ENCODE measurements around the gene PNMT. TPM values are rescaled to one million over a fixed set of nuclear protein-coding genes. Genes with fewer than 3 reads are reported as not detected.

Gene PNMT, protein sequence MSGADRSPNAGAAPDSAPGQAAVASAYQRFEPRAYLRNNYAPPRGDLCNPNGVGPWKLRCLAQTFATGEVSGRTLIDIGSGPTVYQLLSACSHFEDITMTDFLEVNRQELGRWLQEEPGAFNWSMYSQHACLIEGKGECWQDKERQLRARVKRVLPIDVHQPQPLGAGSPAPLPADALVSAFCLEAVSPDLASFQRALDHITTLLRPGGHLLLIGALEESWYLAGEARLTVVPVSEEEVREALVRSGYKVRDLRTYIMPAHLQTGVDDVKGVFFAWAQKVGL
- total RNA-seq (2014; rRNA removed; shearing (Covaris generic)), result not detected in 2 replicates
- total RNA-seq (2022), result not detected in 2 replicates
- Bru-seq, nascent RNA, result not detected
- BruChase-seq, experiment 1, labeled RNA remaining after a 6-hour chase, result not detected
- BruChase-seq, experiment 2, labeled RNA remaining after a 2-hour chase, result not detected
- long read RNA-seq, result 0 reads

DNA sequence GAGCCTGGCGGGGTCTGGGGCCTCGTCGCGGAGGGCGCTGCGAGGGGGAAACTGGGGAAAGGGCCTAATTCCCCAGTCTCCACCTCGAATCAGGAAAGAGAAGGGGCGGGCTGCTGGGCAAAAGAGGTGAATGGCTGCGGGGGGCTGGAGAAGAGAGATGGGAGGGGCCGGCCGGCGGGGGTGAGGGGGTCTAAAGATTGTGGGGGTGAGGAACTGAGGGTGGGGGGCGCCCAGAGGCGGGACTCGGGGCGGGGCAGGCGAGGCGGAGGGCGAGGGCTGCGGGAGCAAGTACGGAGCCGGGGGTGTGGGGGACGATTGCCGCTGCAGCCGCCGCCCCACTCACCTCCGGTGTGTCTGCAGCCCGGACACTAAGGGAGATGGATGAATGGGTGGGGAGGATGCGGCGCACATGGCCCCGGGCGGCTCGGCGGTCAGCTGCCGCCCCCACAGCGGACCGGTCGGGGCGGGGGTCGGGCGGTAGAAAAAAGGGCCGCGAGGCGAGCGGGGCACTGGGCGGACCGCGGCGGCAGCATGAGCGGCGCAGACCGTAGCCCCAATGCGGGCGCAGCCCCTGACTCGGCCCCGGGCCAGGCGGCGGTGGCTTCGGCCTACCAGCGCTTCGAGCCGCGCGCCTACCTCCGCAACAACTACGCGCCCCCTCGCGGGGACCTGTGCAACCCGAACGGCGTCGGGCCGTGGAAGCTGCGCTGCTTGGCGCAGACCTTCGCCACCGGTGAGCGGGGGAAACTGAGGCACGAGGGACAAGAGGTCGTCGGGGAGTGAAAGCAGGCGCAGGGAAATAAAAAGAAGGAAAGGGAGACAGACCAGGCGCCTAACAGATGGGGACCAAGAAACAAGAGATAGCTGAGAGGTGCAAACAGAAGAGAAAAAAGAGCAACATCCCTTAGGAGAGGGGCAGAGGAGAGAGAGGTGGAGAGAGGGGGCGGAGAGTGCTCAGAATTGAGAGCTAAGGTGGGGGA lies at the start of gene PNMT:
PNMT (plus strand) TSS at position 509 of the 980 bp plus-strand sequence; CDS start at position 532, 23 bp downstream.
- H3K36me3 ChIP-seq (ENCODE audit: insufficient read depth, low read length), result no peaks in the 10 kb centered on the region
- CTCF ChIA-PET (ENCODE audit: unreplicated experiment), result interaction anchor here (0.6 to 1.0 kb wide), 2 partner anchors 14 to 16 kb away, joined by 3 read pairs; no protein-coding TSS in a partner anchor
- TF ChIP-seq EZH2phosphoT487 (IDR thresholded peaks at IDR 0.05; ENCODE audit: borderline replicate concordance, low read depth, low read length), result no peak
- TF ChIP-seq, protein P1, sequence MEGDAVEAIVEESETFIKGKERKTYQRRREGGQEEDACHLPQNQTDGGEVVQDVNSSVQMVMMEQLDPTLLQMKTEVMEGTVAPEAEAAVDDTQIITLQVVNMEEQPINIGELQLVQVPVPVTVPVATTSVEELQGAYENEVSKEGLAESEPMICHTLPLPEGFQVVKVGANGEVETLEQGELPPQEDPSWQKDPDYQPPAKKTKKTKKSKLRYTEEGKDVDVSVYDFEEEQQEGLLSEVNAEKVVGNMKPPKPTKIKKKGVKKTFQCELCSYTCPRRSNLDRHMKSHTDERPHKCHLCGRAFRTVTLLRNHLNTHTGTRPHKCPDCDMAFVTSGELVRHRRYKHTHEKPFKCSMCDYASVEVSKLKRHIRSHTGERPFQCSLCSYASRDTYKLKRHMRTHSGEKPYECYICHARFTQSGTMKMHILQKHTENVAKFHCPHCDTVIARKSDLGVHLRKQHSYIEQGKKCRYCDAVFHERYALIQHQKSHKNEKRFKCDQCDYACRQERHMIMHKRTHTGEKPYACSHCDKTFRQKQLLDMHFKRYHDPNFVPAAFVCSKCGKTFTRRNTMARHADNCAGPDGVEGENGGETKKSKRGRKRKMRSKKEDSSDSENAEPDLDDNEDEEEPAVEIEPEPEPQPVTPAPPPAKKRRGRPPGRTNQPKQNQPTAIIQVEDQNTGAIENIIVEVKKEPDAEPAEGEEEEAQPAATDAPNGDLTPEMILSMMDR (conservative IDR thresholded peaks at IDR 0.05; ENCODE audit: low read length), result peak; percentile 76
- intact Hi-C loops (cut with micrococcal nuclease; ENCODE audit: unreplicated experiment), result no loop called here
- no peaks in the 10 kb centered on the region for H3K9me2 ChIP-seq (ENCODE audit: insufficient read depth, low read length)
- POLR2A ChIA-PET, result no interaction called here
- H3K27ac ChIP-seq (ENCODE audit: low read depth, low read length, poor library complexity, severe bottlenecking), result no peak within 1 kb of the TSS
- no peak within 1 kb of the TSS for H2AFZ ChIP-seq (ENCODE audit: low read length)
- H3K4me1 ChIP-seq (ENCODE audit: insufficient read depth, low read length, poor library complexity, severe bottlenecking), result no peaks in the 10 kb centered on the region
- no peaks in the 10 kb centered on the region for H4K20me1 ChIP-seq (ENCODE audit: insufficient read depth, low read length)
- BruUV-seq (replicated peaks), result no TSS peak
- DNase-seq (ENCODE audit: low spot score), result peak; percentile 56
- H3K4me2 ChIP-seq (ENCODE audit: low read length), result peak within 1 kb of the TSS; percentile 53; the same call in 1 of the 2 replicates
- no peak within 1 kb of the TSS for H3K4me3 ChIP-seq (ENCODE audit: low read depth, low read length, poor library complexity, severe bottlenecking)
- no peaks in the 10 kb centered on the region for H3K9me3 ChIP-seq (ENCODE audit: low read length)
- H3K79me2 ChIP-seq (ENCODE audit: insufficient read depth, low read depth, low read length), result no peaks in the 10 kb centered on the region

GRCh38 chr17:39618956-39619785 lies 49.1 kb upstream of the PNMT start:
- H4K20me1 ChIP-seq (ENCODE audit: insufficient read depth, low read length), result no peaks in the 10 kb centered on the region
- H3K79me2 ChIP-seq (ENCODE audit: insufficient read depth, low read depth, low read length), result no peaks in the 10 kb centered on the region
- H3K27ac ChIP-seq (ENCODE audit: low read depth, low read length, poor library complexity, severe bottlenecking), result no peak overlapping the region
- no peaks in the 10 kb centered on the region for H3K9me2 ChIP-seq (ENCODE audit: insufficient read depth, low read length)
- intact Hi-C loops (cut with micrococcal nuclease; ENCODE audit: unreplicated experiment), result no loop called here
- no TSS peak for BruUV-seq (replicated peaks)
- peaks cover 37% of the 10 kb centered on the region for H3K4me1 ChIP-seq (ENCODE audit: insufficient read depth, low read length, poor library complexity, severe bottlenecking)
- POLR2A ChIA-PET, result interaction anchor here (0.5 to 0.6 kb wide), 3 partner anchors 45 to 466 kb away, joined by 3 to 5 read pairs (median 3); no protein-coding TSS in a partner anchor
- peak overlapping the region; percentile 78 for H3K4me2 ChIP-seq (ENCODE audit: low read length)
- TF ChIP-seq EZH2phosphoT487 (IDR thresholded peaks at IDR 0.05; ENCODE audit: borderline replicate concordance, low read depth, low read length), result no peak
- TF ChIP-seq, protein P1 (conservative IDR thresholded peaks at IDR 0.05; ENCODE audit: low read length), result no peak
- peak; percentile 22 for DNase-seq (ENCODE audit: low spot score)
- H3K9me3 ChIP-seq (ENCODE audit: low read length), result no peaks in the 10 kb centered on the region
- CTCF ChIA-PET (ENCODE audit: unreplicated experiment), result no interaction called here
- H3K36me3 ChIP-seq (ENCODE audit: insufficient read depth, low read length), result no peaks in the 10 kb centered on the region; the same call in 1 of the 2 replicates
- no peak overlapping the region for H3K4me3 ChIP-seq (ENCODE audit: low read depth, low read length, poor library complexity, severe bottlenecking)
- peak overlapping the region; percentile 87; the same call in 1 of the 2 replicates for H2AFZ ChIP-seq (ENCODE audit: low read length)
